WTC11 (cell line): ENCODE measurements around the gene TBPL2. TPM values are rescaled to one million over a fixed set of nuclear protein-coding genes. Genes with fewer than 3 reads are reported as not detected.

Experiments
- ATAC-seq: fragments of 200-7000 bp; cut with Tn5 transposase; 2 replicates; pipeline ENCODE4 v1.10.0; 2021; ENCODE audit warnings: mild to moderate bottlenecking, moderate library complexity
- CTCF ChIA-PET: fragments of 300-600 bp; sonication (Branson Sonifier 250); formaldehyde crosslinking; loops from one replicate; lab custom pipeline; 2021; ENCODE audit warnings: antibody characterized with exemption; lab: Charles Lee
- POLR2A ChIA-PET: fragments of 350-600 bp; sonication (Branson Sonifier 250); formaldehyde crosslinking; loops from one replicate; lab custom pipeline; 2021; ENCODE audit warnings: antibody characterized with exemption; lab: Charles Lee
- DNase-seq: peaks from one replicate; pipeline ENCODE4 v3.0.0; 2021; ENCODE audit warnings: low spot score
- H3K27ac Mint-ChIP-seq: 2 replicates; pipeline ENCODE4 v1.8.0; 2021; ENCODE audit warnings: mixed read lengths
- H3K27me3 Mint-ChIP-seq: 2 replicates; pipeline ENCODE4 v1.8.0; 2021; ENCODE audit warnings: low read depth, mild to moderate bottlenecking, moderate library complexity, mixed read lengths
- H3K36me3 Mint-ChIP-seq: 2 replicates; pipeline ENCODE4 v1.8.0; 2021; ENCODE audit warnings: mixed read lengths
- H3K4me1 Mint-ChIP-seq: 2 replicates; pipeline ENCODE4 v1.8.0; 2022; ENCODE audit warnings: mixed read lengths
- H3K4me3 Mint-ChIP-seq: 2 replicates; pipeline ENCODE4 v1.8.0; 2021; ENCODE audit warnings: mild to moderate bottlenecking, moderate library complexity, mixed read lengths
- H3K9me3 Mint-ChIP-seq: 2 replicates; pipeline ENCODE4 v1.8.0; 2021; ENCODE audit warnings: mixed read lengths
- EMX1 ChIP-seq: fragments of 250-450 bp; sonication (Bioruptor Pico); IDR thresholded peaks from 2 replicates; pipeline ENCODE4 v1.8.0; 2021; ENCODE audit warnings: mild to moderate bottlenecking
- ESRRA ChIP-seq: sonication (generic); formaldehyde crosslinking; IDR thresholded peaks from 2 replicates; pipeline ENCODE4 v1.8.1; 2022; ENCODE audit warnings: mild to moderate bottlenecking, missing genetic modification reagents, borderline replicate concordance
- FOXK1 ChIP-seq: sonication (generic); formaldehyde crosslinking; IDR thresholded peaks from 2 replicates; pipeline ENCODE4 v1.8.0; 2022; ENCODE audit warnings: mild to moderate bottlenecking, moderate library complexity, missing genetic modification reagents
- GRHL2 ChIP-seq: fragments of 250-450 bp; sonication (Bioruptor Pico); IDR thresholded peaks from 2 replicates; pipeline ENCODE4 v1.8.0; 2022; ENCODE audit warnings: mild to moderate bottlenecking, moderate library complexity; ENCODE audit not compliant: insufficient replicate concordance, severe bottlenecking
- JAZF1 ChIP-seq: fragments of 250-450 bp; sonication (Bioruptor Pico); IDR thresholded peaks from 2 replicates; pipeline ENCODE4 v1.9.0; 2021; ENCODE audit warnings: moderate library complexity, mild to moderate bottlenecking, inconsistent platforms
- NFE2L1 ChIP-seq: sonication (generic); formaldehyde crosslinking; IDR thresholded peaks from 2 replicates; pipeline ENCODE4 v1.8.1; 2023; ENCODE audit warnings: missing genetic modification reagents
- OVOL2 ChIP-seq: fragments of 250-450 bp; sonication (Bioruptor Pico); IDR thresholded peaks from 2 replicates; pipeline ENCODE4 v1.9.0; 2021; ENCODE audit warnings: mild to moderate bottlenecking, borderline replicate concordance
- RORB ChIP-seq: fragments of 250-450 bp; sonication (Bioruptor Pico); IDR thresholded peaks from 2 replicates; pipeline ENCODE4 v1.9.0; 2021; ENCODE audit warnings: mild to moderate bottlenecking
- TEAD4 ChIP-seq: sonication (generic); formaldehyde crosslinking; IDR thresholded peaks from 2 replicates; pipeline ENCODE4 v1.8.0; 2022; ENCODE audit warnings: mild to moderate bottlenecking, missing genetic modification reagents
- ZBTB21 ChIP-seq: sonication (generic); formaldehyde crosslinking; IDR thresholded peaks from 2 replicates; pipeline ENCODE4 v1.8.1; 2023; ENCODE audit warnings: mild to moderate bottlenecking, missing genetic modification reagents, borderline replicate concordance
- ZNF138 ChIP-seq: sonication (generic); formaldehyde crosslinking; conservative IDR thresholded peaks from 2 replicates; pipeline ENCODE4 v1.8.1; 2022; ENCODE audit warnings: mild to moderate bottlenecking, moderate library complexity, missing genetic modification reagents
- ZNF317 ChIP-seq: sonication (generic); formaldehyde crosslinking; IDR thresholded peaks from 2 replicates; pipeline ENCODE4 v1.8.1; 2023; ENCODE audit warnings: low read depth, mild to moderate bottlenecking, moderate library complexity, missing genetic modification reagents, borderline replicate concordance
- total RNA-seq: library from RNA; stranded (reverse); gene quantifications from 3 replicates; pipeline ENCODE4 v1.2.3, GENCODE V29; 2021
- TF ChIP-seq, protein P1 (sequence below): fragments of 200-600 bp; IDR thresholded peaks from 2 replicates; pipeline ENCODE4 v1.8.0; 2022; ENCODE audit warnings: antibody characterized with exemption
- TF ChIP-seq, protein P2 (sequence below): fragments of 250-450 bp; sonication (Bioruptor Pico); IDR thresholded peaks from 2 replicates; pipeline ENCODE4 v2.1.2; 2022; ENCODE audit warnings: mild to moderate bottlenecking, moderate library complexity
- TF ChIP-seq, protein P3 (sequence below): sonication (generic); formaldehyde crosslinking; IDR thresholded peaks from 2 replicates; pipeline ENCODE4 v1.8.1; 2023; ENCODE audit warnings: mild to moderate bottlenecking, missing genetic modification reagents, moderate library complexity
- TF ChIP-seq, protein P4 (sequence below): fragments of 250-450 bp; sonication (Bioruptor Pico); conservative IDR thresholded peaks from 2 replicates; pipeline ENCODE4 v1.9.0; 2021; ENCODE audit warnings: mild to moderate bottlenecking
- TF ChIP-seq, protein P5 (sequence below): fragments of 250-450 bp; sonication (Bioruptor Pico); IDR thresholded peaks from 2 replicates; pipeline ENCODE4 v1.8.0; 2021; ENCODE audit warnings: mild to moderate bottlenecking
- TF ChIP-seq, protein P6 (sequence below): sonication (generic); formaldehyde crosslinking; IDR thresholded peaks from 2 replicates; pipeline ENCODE4 v1.8.1; 2022; ENCODE audit warnings: missing genetic modification reagents, borderline replicate concordance
- TF ChIP-seq, protein P7 (sequence below): fragments of 250-450 bp; sonication (Bioruptor Pico); IDR thresholded peaks from 2 replicates; pipeline ENCODE4 v1.9.0; 2021; ENCODE audit warnings: moderate library complexity, mild to moderate bottlenecking, inconsistent platforms, borderline replicate concordance
- TF ChIP-seq, protein P8 (sequence below): sonication (generic); formaldehyde crosslinking; IDR thresholded peaks from 2 replicates; pipeline ENCODE4 v1.8.1; 2022; ENCODE audit warnings: mild to moderate bottlenecking, missing genetic modification reagents, moderate library complexity, borderline replicate concordance
- TF ChIP-seq, protein P9 (sequence below): sonication (generic); formaldehyde crosslinking; IDR thresholded peaks from 2 replicates; pipeline ENCODE4 v1.8.1; 2023; ENCODE audit warnings: mild to moderate bottlenecking, moderate library complexity, missing genetic modification reagents

Gene TBPL2
- total RNA-seq, 1 experiment from 2014 or later: not detected

DNA sequence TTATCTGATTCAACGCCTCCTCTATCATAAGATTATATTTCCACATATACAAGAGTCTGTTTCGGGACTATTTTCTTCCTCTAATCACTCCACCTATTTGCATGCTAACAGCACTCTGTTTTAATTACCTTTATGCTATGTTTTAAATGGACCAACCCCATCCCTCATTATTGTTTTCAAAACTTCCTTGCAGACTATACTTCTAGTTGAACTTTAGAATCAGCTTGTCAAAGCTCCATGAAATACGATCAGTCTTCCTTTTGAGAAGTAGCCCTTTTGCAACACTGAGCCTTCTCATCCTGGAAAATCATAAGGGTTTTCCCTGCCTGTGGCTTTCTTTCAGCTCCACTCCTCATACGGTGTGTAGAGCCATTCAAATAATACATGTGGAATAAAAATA lies 65.6 kb downstream of the TBPL2 start:
- no peak for ATAC-seq
- DNase-seq: no peak
- Mint-ChIP-seq H3K27me3 (no peaks in the 10 kb centered on the region), H3K4me3 (no peak overlapping the region)
- CTCF ChIA-PET: interaction anchor here (1.3 kb wide), 1 partner anchor 20 kb away, joined by 3 read pairs; no protein-coding TSS in a partner anchor
- TF ChIP-seq, protein P1, sequence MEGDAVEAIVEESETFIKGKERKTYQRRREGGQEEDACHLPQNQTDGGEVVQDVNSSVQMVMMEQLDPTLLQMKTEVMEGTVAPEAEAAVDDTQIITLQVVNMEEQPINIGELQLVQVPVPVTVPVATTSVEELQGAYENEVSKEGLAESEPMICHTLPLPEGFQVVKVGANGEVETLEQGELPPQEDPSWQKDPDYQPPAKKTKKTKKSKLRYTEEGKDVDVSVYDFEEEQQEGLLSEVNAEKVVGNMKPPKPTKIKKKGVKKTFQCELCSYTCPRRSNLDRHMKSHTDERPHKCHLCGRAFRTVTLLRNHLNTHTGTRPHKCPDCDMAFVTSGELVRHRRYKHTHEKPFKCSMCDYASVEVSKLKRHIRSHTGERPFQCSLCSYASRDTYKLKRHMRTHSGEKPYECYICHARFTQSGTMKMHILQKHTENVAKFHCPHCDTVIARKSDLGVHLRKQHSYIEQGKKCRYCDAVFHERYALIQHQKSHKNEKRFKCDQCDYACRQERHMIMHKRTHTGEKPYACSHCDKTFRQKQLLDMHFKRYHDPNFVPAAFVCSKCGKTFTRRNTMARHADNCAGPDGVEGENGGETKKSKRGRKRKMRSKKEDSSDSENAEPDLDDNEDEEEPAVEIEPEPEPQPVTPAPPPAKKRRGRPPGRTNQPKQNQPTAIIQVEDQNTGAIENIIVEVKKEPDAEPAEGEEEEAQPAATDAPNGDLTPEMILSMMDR: no peak
- TF ChIP-seq, protein P2, sequence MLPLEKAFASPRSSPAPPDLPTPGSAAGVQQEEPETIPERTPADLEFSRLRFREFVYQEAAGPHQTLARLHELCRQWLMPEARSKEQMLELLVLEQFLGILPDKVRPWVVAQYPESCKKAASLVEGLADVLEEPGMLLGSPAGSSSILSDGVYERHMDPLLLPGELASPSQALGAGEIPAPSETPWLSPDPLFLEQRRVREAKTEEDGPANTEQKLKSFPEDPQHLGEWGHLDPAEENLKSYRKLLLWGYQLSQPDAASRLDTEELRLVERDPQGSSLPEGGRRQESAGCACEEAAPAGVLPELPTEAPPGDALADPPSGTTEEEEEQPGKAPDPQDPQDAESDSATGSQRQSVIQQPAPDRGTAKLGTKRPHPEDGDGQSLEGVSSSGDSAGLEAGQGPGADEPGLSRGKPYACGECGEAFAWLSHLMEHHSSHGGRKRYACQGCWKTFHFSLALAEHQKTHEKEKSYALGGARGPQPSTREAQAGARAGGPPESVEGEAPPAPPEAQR (CRISPR knock-in tag): no peak
- TF ChIP-seq TEAD4 (CRISPR knock-in tag) (no peak), ESRRA (no peak), ZNF138 (no peak), NFE2L1 (no peak), GRHL2 (CRISPR knock-in tag) (no peak), ZNF317 (no peak)
- TF ChIP-seq, protein P3, sequence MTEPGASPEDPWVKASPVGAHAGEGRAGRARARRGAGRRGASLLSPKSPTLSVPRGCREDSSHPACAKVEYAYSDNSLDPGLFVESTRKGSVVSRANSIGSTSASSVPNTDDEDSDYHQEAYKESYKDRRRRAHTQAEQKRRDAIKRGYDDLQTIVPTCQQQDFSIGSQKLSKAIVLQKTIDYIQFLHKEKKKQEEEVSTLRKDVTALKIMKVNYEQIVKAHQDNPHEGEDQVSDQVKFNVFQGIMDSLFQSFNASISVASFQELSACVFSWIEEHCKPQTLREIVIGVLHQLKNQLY (CRISPR knock-in tag): no peak
- TF ChIP-seq, protein P4, sequence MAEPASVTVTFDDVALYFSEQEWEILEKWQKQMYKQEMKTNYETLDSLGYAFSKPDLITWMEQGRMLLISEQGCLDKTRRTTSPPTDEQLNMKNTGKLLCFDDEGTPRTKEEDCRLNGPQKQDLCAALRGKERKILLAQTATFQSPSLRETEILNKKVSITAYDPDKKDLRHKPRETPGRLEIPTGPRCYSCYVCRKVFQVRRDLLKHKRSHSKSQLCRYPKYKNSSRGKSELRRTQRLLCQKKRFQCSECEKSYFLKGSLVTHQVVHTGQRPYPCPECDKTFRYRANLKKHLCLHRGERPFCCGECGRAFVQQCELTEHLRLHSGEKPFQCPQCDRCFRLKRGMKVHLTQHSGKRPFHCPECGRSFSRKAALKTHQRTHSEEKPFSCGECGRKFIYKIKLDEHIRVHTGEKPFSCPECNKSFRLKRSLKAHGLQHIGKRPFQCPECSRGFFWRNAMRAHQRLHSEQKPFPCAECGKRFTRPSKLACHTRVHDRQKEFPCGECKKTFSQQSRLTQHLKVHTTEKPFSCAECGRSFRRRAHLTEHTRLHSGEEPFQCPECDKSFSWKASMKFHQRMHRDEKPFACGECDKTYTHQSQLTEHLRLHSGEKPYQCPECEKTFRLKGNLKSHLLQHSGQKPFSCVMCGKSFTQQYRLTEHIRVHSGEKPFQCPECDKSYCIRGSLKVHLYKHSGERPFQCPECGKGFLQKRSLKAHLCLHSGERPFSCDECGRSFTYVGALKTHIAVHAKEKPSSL (CRISPR knock-in tag): no peak
- TF ChIP-seq, protein P5, sequence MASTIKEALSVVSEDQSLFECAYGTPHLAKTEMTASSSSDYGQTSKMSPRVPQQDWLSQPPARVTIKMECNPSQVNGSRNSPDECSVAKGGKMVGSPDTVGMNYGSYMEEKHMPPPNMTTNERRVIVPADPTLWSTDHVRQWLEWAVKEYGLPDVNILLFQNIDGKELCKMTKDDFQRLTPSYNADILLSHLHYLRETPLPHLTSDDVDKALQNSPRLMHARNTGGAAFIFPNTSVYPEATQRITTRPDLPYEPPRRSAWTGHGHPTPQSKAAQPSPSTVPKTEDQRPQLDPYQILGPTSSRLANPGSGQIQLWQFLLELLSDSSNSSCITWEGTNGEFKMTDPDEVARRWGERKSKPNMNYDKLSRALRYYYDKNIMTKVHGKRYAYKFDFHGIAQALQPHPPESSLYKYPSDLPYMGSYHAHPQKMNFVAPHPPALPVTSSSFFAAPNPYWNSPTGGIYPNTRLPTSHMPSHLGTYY (CRISPR knock-in tag): no peak
- TF ChIP-seq, protein P6, sequence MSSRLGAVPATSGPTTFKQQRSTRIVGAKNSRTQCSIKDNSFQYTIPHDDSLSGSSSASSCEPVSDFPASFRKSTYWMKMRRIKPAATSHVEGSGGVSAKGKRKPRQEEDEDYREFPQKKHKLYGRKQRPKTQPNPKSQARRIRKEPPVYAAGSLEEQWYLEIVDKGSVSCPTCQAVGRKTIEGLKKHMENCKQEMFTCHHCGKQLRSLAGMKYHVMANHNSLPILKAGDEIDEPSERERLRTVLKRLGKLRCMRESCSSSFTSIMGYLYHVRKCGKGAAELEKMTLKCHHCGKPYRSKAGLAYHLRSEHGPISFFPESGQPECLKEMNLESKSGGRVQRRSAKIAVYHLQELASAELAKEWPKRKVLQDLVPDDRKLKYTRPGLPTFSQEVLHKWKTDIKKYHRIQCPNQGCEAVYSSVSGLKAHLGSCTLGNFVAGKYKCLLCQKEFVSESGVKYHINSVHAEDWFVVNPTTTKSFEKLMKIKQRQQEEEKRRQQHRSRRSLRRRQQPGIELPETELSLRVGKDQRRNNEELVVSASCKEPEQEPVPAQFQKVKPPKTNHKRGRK (CRISPR knock-in tag): no peak
- TF ChIP-seq, all 79 proteins: peak for 0
- Mint-ChIP-seq H3K4me1 (no peaks in the 10 kb centered on the region), H3K36me3 (peaks cover 20% of the 10 kb centered on the region), H3K27ac (no peak overlapping the region), H3K9me3 (no peaks in the 10 kb centered on the region)
- POLR2A ChIA-PET: no interaction called here

DNA sequence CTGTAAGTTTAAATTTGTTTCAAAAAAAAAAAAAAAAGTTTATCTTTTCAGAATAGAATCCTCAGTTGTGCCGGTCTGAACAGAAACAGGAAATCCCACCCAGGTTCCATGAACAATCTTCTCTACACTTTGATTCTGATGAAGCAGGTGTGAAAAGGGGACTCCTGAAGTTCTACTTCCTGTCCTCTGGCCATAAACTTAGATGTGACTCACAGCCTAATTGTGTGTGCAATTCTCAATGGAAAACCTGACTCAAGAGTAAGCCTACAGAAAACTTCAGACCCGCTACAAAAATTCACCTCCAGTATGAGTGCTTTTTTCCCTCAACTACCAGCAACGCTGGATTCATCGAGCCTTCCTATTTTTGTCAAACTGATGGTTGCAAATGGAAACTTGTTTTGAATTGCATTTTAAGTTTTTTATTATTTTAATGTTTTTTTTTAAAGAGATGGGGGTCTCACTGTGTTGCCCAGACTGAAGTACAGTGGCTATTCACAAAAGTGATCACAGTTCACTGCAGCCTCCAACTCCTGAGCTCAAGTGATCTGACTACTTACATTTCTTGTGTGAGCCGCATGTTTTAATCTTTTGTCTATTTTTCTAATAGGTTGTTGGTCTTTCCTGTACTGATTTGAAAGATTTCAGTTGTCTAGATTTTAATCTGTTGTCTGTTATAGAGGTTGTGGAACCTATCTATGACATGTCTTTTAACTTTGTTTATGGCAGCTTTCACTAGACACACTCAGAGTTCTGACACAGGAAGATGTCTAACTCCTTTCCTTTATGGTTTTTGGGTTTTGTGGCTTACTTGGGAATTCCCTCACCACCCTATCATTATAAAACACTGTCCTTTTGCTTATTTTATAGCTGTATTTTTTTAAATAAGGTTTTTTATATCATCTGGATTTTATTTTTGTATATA lies 66.4 kb downstream of the TBPL2 start:
- DNase-seq: no peak
- ChIA-PET POLR2A (no interaction called here), CTCF (interaction anchor here (1.3 kb wide), 1 partner anchor 20 kb away, joined by 3 read pairs; no protein-coding TSS in a partner anchor)
- Mint-ChIP-seq H3K9me3 (no peaks in the 10 kb centered on the region), H3K36me3 (peaks cover 27% of the 10 kb centered on the region), H3K4me3 (no peak overlapping the region), H3K27me3 (no peaks in the 10 kb centered on the region), H3K27ac (no peak overlapping the region), H3K4me1 (no peaks in the 10 kb centered on the region)
- ATAC-seq: no peak
- no peak for TF ChIP-seq ZBTB21
- TF ChIP-seq, protein P7, sequence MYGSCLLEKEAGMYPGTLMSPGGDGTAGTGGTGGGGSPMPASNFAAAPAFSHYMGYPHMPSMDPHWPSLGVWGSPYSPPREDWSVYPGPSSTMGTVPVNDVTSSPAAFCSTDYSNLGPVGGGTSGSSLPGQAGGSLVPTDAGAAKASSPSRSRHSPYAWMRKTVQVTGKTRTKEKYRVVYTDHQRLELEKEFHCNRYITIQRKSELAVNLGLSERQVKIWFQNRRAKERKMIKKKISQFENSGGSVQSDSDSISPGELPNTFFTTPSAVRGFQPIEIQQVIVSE (CRISPR knock-in tag): no peak
- TF ChIP-seq, protein P8, sequence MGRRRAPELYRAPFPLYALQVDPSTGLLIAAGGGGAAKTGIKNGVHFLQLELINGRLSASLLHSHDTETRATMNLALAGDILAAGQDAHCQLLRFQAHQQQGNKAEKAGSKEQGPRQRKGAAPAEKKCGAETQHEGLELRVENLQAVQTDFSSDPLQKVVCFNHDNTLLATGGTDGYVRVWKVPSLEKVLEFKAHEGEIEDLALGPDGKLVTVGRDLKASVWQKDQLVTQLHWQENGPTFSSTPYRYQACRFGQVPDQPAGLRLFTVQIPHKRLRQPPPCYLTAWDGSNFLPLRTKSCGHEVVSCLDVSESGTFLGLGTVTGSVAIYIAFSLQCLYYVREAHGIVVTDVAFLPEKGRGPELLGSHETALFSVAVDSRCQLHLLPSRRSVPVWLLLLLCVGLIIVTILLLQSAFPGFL (CRISPR knock-in tag): no peak
- no peak for TF ChIP-seq OVOL2
- TF ChIP-seq FOXK1 (CRISPR knock-in tag): no peak
- no peak for TF ChIP-seq EMX1
- no peak for TF ChIP-seq JAZF1
- TF ChIP-seq, protein P9, sequence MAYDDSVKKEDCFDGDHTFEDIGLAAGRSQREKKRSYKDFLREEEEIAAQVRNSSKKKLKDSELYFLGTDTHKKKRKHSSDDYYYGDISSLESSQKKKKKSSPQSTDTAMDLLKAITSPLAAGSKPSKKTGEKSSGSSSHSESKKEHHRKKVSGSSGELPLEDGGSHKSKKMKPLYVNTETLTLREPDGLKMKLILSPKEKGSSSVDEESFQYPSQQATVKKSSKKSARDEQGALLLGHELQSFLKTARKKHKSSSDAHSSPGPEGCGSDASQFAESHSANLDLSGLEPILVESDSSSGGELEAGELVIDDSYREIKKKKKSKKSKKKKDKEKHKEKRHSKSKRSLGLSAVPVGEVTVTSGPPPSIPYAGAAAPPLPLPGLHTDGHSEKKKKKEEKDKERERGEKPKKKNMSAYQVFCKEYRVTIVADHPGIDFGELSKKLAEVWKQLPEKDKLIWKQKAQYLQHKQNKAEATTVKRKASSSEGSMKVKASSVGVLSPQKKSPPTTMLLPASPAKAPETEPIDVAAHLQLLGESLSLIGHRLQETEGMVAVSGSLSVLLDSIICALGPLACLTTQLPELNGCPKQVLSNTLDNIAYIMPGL (CRISPR knock-in tag): no peak
- TF ChIP-seq RORB (CRISPR knock-in tag): no peak
